Amygdala (tissue), 56 donors: ENCODE data around the gene KLK1.
A peak's percentile ranks its signal among the peaks of the same experiment; 100 is the strongest.

Source experiments
- DNase-seq, 56 donors: peaks; one replicate each; lab custom pipeline; 2025; lab: John Stamatoyannopoulos, UW

KLK1 gene

DNA sequence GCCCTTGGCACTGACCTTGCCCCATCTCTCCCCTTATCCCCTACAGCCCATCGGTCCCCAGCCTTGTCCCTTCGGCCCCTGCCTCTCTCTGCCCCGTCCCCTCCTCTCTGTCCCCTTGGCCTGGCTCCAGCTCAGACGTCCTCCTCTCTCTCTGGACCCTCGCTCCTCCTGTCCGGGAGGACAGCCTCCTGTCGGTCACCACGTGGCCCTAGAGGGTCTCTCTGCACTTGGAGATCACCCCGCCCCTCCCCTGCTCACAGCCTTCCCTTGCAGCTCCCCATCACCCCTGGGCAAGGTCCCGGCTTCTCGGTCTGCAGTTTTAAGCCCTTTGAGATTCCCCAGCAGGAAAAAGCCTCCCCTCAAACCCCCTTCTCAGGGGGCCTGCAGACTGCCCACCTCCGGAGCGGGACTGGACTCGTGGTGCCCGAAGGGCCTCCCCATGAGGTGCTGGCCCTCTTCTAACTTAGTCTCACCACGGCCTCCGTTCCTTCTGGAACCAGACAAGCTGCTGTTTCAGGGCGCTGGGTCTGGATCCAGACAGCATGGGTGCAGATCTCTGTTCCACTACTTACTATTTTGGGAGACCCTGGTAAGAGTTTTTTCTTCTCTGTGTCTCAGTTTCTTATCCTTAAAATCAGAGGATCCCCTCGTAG lies 13.1 kb upstream of the KLK1 start:
- DNase-seq: peak in 1 of 56 donors; percentile 2

DNA sequence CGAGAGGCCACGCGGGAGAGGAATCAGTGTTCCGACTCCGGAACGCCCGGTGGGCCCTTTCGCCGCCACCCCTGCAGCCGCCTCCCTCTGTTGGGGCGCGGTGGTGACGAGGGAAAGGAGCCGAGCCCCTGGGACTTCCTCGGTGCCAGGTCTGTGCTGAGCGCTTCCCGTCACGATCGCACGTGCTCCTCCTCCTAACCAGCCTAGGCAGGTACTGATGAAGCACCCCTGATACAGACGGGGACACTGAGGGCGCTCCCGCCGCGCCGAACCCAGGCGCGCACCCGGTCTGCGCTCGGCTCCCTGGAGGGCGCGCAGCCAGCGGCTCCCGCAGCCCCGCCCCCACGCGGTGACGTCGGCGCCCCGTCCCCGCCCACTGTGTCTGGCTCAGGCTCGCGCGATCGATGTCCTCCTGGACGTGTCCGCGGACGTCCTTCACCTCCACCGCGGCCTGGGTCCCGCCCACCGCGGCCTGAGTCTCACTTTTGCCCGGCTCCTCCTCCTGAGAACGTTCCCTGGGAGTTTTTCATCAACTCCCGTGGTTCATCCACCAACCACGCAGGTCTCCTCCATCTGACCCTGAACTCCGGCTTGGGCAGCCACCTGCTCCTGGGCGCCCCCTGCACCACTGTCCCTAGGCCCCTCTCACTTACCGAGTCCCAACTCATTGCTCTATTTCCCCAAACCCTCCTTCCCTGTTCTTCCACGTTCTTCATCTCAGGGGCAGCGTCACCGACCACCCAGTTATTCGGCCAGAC lies 12.4 kb upstream of the KLK1 start:
- peak in 32 of 56 donors; percentile 2 to 68 (median 28) for DNase-seq

DNA sequence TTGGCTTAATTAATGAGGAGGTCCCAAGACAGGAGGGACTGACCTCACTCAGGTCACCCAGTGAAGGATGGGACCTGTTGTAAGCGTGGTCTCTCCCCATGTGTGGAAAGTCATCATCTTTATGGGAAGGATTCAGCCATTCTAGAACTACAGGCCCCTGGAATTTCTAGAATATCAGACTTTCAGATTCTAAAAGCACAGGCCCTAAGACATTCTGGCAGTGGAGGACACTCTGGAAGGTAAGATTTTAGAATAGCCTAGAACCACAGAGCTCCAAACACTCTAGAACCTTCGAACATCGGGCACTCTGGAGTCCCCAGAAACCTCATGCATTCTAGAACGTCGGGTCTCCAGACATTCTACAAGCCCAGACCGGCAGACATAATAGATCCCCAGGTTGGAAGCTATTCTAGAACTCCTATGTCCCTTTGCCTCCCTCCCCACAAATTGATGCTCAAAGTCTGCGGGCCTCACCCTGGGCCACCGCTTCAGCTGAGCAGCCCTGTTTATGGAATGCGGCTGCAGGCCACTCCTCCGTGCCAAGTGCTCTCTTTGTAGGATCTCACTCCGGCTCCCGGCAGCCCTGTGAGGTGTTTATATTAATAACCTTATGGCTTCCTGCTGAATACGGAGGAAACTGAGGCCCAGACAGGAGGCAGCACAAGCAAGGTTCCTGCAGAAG lies 11.7 kb upstream of the KLK1 start:
- DNase-seq: no peak

DNA sequence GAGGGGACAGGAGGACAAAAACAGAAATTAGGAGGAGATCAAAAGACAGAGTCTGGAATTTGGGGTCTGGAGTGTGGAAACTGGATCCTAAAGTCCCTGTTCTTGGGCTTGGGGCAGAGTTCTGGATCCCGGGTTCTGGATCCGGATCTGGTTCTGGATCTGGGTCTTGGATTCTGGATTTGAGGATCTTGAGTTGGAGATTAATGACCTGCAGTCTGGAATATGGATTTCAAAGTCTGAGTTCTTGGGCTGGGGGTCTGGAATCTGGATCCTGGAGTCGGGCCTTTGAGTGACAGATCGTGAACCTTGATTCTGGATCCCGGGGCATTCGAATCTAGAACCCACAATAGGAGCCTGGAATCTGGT lies 10.2 kb upstream of the KLK1 start:
- DNase-seq: no peak

DNA sequence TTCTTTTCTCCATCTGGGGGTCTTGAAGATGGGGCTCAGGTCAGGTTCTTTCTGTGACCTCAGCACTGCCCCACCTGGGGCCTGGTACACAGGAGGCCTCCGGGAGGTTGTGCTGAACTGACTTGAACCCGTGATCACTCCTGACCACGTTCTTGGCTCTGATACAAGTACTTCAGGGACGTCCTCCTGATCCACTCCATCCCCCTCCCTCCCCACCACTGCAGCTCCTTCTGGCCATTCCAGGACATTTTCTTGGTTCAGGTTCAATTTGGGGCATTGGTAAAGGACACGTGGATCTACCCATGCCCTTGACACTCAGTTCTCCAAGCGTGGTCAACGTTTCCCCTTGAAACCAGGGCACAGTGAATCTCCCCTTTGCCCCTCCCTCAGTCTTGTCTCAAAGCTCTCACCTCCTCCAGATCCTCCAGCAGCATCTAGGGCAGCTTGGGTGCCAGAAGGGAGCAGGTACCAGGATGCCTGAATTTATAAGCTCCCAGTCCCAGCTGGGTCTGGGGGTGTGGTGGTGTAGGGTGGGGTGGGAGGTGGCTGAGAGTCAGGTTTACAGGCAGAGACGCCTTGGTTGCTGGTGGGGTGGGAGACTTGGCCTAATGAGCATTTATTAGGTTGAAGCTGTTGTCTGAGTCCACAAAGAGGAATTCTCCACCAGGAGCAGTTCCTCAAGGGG lies 9.7 kb upstream of the KLK1 start, which contains the start of gene KLK15:
Gene KLK15 (minus strand): TSS at position 458 of the 685 bp plus-strand sequence. CDS start 2,082 bp downstream, outside the sequence.
- DNase-seq: no peak

DNA sequence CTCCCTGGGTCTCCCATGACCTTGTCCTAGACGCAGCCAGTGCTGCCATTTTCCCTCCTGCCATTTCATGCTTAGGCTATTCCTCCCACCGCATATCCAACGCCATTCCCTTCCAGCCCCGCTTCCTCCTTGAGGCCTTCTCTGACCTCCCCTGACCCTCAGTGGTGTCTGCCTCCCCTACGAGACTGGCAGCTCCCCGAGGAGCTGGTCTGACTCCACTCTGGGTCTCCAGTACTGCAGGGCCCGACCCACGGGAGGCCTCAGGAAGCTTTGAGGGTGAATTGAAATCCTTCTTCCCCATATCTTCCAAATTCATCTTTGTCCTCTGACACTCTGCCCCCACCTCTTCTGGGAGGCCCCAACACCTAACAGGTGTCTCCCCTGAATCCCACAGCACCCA lies 9.1 kb upstream of the KLK1 start:
- DNase-seq: no peak

DNA sequence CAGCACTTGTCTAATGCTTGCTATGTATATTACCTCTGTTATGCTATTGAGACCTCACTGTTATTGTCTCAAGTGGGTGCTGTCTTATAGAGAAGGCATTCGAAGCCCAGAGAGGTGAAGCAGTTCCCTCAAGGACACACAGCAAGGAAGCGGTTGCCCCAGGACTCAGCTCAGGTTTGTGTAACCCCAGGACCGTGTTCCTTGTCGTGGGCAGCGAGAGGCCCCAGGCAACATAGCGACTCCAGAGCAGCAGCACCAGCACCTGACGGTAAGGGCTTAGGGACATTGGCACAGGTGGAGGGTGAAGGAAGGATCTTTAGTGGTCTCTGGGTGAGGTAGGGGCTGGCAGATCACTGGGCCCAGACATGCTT lies 7.4 kb upstream of the KLK1 start:
- DNase-seq: no peak

DNA sequence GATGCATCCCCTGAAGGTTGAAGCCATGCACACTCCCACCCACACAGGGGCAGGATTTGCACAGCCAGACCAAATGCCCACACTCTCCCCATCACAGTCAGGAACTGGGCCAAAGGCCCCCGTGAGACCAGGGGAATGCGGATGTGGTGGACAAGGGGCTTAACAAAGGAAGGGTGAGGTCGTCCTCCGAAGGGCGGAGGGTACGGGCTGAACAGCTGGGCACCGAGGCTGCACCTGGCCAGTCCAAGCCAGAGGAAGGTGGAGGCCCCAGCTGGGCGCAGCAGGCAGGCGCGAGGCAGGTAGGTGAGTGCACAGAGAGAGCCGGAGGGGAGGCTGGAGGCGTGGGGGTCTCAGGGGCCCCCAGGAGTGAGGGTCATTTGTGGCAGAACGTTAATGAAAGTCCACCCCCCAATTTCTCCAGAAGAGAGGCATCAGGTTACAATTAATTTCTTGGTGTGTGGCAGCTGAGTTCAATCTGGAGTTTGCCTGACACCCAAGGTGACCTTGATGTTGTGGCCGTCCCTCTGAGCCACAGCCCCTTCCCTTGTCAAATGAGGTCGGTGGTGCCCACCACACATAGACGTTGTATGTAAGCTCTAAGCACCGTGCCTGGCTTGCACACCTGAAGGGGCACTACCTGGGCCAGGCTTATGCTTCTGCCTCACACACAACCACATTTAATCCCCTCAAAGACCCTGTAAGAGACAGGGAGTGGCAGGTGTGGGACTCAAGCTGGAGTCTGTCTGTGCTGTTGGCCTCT lies 6.9 kb upstream of the KLK1 start:
- no peak for DNase-seq

DNA sequence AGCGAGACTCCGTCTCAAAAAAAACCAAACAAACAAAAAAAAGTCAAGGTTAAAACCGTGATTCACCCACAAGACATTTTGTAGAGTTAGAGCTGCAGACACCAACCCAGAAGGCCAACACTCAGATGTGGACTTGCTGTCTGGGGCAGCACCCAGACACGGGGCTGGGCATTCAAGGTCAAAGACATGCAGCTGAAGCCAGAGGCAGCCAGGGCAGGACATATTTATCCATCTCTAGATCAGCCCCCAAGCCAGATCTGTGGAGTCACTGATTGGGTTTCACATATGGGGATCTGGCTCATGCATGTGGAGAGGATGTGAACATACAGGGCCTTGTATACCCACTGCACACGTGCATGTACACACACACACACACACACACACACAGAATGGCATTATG lies 6.2 kb upstream of the KLK1 start:
- DNase-seq: no peak

DNA sequence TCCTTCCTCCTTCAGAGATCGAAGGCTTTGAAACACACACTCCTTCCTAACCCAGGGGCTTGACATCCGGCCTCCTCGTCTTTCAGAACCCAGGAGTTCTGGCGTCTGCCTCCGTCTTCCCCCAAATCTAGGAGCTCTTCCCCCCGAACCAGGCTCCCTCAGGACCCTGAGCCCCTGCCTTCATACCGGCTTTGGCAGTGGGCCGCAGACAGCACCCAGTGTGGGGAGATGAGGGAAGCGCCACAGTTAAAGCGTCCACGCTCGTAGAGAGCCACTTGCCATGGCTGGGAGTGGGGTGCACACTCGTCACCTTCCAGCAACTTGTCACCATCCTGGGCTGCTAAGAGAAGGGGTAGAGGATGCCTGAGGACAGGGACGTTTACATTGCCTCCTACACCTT lies 3.9 kb upstream of the KLK1 start:
- no peak for DNase-seq

DNA sequence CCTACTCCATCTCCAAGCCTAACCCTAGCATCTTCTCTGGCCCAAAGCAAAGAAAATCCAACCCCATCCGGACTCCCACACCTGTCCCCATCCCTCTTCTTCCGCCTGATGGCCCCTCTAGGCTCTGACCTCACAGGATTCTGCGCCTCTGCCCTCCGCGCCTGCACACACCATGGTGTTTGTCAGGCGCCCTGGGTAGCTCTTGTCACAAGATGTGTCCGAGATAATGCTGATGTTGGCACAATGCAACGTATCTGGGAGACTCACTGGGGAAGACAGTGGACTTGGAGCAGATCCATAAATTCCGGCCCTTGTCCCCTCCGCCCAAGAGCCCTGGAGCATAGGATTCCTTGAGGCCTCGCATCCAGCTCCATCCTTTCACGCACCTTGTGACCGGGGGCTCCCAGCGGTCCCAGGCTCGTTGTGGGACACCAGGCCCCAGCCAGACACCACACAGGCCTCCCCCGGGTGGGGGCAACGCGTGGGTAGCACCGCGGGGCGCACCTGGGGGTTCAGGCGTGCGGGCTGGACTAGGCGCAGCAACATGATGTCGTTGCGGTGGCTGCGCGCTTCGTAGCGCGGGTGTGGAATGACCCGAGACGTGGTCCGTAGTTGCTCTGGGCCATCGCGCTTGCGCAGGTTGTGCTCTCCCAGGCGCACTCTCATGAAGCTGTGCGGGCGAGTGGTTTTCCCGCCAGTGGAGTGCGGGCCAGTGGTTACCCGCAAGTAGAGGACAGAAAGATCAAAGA lies 3.1 kb upstream of the KLK1 start:
- DNase-seq: no peak

DNA sequence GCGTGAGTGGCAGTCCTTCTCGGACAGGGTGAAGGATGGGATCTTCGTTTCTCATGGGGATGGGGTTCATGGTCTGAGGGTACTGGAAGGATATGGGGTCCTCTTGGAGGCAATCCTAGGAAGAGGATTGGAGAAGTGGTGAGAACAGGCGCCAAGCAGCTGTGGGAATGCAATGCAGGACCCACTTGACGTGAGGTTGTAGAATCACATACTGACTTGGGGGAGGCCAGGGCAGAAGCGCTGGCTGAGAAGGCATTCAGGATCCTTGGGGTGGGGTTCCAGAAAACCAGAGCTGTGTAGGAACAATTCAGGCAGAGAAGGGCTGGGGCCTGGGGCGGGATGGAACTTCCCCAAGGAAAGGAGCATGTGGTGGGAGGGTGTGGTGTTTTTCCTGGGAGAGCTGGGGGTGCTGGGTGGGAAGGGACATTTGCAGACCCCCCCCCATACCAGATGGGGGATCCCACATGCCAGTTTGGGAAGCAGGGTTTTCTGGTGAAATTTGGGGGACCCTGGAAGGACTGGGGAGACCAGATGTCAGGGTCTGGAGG lies 852 bp downstream of the KLK1 start:
- DNase-seq: no peak

DNA sequence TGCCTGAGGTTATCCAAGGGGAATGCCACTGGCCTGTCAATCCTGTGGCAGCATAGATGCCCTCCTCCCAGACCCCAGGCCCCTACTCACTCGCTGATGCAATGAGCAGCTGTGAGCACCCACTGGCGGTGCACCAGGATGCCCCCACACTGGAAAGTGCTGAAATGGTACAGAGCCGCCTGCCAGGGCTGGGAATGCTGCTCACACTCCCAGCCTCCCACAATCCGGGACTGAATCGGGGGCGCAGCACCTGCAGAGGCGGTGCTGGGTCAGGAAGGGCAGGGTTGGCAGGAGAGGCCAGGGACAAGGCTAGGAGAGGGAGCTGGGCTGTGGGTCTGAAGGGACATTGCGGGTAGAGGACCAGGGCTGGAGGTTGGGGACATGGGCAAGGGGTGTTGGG lies 2.0 kb downstream of the KLK1 start:
- no peak for DNase-seq

DNA sequence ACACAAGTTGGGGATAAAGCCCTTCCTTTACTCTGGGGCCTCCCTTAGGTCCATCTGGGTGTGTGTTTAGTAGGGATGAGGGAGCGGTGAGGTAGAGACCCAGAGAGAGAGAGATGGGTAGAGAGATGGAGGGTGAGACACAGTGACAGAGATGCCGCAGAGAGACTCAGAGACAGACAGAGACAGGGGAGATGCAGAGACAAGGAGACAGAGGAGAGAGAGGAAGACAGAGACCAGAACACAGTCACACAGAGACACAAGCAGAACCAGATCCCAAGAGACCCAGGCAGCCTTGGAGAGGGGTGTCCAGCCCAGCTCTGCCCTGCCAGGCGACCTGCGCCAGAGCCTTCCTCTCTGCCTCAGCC lies 2.4 kb downstream of the KLK1 start:
- no peak for DNase-seq

DNA sequence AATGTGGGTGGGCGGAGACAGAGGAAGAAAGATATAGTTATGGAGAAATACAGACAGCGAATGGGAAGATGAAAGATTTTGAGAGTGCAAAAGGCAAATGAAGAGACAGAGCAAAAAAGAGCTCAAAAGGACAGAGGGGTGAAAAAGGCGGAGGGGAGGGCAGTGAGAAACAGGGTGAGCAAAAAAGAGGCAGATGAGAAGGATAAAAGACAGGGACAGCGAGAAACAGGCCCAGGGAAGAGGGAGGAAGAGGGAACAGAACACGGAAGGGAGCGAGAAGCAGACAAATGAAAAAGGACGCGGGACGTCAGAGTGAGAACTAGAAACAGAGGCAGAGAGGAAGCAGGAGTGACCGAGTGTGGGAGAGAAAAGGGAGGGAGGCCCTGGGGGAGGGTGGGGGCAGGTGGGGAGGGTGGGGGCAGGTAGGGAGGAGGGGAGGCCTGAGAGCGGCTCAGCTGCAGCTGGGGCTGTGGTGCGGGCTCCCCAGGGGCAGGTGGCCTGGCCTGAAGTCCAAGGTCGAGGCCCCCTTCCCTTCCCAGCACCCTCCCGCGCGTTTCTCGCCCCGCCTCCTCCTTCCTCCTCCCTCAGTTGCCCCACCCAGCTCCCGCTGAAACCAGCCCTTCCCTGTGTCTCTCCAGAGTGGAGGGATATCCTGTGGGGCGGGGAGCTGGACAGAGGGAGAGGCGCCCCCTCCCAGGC lies 2.9 kb downstream of the KLK1 start:
- DNase-seq: no peak

DNA sequence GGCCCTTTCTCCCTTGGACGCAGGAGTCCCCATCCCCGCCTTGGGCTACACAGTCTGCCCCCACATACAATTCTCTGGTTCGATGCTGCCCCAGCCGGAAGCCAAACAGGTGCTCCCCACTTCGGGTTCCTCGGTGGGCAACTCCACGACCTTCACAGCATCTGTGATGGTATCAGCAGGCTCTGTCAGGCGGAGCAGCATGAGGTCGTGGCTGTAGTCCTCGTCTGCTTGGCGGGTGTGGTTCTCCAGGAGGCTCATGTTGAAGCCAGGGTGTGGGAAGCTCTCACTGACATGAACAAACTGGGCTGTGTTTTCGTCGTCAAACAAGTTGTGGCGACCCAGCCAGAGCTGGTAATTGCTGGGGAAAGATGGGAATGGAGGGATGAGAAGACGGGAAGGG lies 3.5 kb downstream of the KLK1 start:
- DNase-seq: no peak

DNA sequence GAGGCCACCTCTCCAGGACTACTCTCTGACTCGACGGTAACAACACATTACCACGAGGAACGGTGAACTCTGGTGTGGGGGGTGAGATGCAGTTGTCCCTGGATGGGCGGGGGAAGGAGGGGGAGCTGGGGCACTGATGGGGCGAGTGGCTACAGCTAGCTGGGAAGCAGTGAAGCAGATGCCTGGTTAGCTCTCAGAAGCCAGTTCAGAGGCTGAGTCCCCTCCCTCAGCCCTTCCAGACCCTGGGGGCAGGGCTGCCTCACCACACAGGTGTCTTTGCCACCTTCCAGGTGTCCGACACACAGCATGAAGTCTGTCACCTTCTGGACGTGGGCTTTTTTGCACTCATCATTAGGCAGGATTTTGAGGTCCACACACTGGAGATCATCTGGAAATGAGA lies 4.0 kb downstream of the KLK1 start:
- DNase-seq: no peak

DNA sequence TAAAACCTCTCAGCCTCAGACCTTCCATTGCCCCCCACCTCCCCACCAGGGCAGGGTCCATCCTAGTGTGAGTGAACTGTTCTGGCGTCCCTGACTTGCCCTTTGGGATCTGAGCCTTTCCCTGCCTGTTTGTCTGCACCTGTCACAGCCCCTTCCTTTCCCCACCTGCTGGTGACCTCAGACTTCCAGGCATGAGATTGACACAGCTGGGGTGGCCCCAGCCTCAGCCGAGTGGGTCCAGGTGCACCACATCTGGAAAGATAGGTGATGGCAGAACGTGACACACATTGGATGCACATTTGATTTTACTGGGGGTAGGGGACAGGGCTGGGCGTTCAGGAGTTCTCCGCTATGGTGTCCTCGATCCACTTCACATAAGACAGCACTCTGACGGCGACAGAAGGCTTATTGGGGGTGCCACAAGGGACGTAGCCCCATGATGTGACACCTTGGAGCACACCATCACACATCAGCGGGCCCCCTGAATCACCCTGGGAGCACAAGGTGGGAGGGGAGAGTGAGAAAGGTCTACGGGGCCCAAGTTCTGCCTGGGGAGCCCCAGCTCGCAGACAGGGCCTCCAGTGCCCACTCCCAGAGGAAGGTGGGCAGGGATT lies 4.6 kb downstream of the KLK1 start:
- no peak for DNase-seq
